DND-41 (cell line): ENCODE data around the gene BTBD18.
A peak's percentile ranks its signal among the peaks of the same experiment; 100 is the strongest.

Experiments used
- ATAC-seq: fragments of 200-7000 bp; cut with Tn5 transposase; 3 replicates; pipeline ENCODE4 v1.9.1; 2021; ENCODE audit warnings: low read depth; ENCODE audit not compliant: insufficient read depth
- DNase-seq: peaks from one replicate; pipeline ENCODE4 v3.0.0-alpha.2; 2020
- H2AFZ ChIP-seq: 2 replicates; pipeline ENCODE4 v1.6.0; 2012; ENCODE audit warnings: low read depth, low read length
- H3K27ac ChIP-seq: 2 replicates; pipeline ENCODE4 v1.5.1; 2012; ENCODE audit warnings: low read length, inconsistent platforms
- H3K27me3 ChIP-seq: fragments of 200-600 bp; sonication (generic); 2 replicates; pipeline ENCODE4 v1.6.0; 2012; ENCODE audit warnings: low read length, mild to moderate bottlenecking, inconsistent platforms; ENCODE audit not compliant: insufficient read depth, poor library complexity
- H3K36me3 ChIP-seq: 2 replicates; pipeline ENCODE4 v1.5.1; 2012; ENCODE audit warnings: low read length, inconsistent platforms; ENCODE audit not compliant: insufficient read depth
- H3K4me1 ChIP-seq: 2 replicates; pipeline ENCODE4 v1.5.1; 2012; ENCODE audit warnings: mild to moderate bottlenecking, low read length; ENCODE audit not compliant: insufficient read depth
- H3K4me2 ChIP-seq: 2 replicates; pipeline ENCODE4 v1.6.0; 2012; ENCODE audit warnings: mild to moderate bottlenecking, moderate library complexity, low read length, inconsistent platforms; ENCODE audit not compliant: insufficient read depth
- H3K4me3 ChIP-seq, 2 experiments: fragments of 200-600 bp in 1 of 2; shearing (Covaris generic) in 1 of 2; 2 replicates each; pipeline ENCODE4 v1.5.1; 2012 to 2016; ENCODE audit warnings: inconsistent platforms in 2 of 2, low read length in 2 of 2, mild to moderate bottlenecking in 2 of 2, low read depth in 1 of 2, moderate library complexity in 1 of 2
- H3K79me2 ChIP-seq: 2 replicates; pipeline ENCODE4 v1.6.0; 2012; ENCODE audit warnings: low read length, inconsistent platforms; ENCODE audit not compliant: insufficient read depth
- H3K9ac ChIP-seq: 2 replicates; pipeline ENCODE4 v1.6.0; 2012; ENCODE audit warnings: low read depth, mild to moderate bottlenecking, inconsistent platforms, low read length, moderate library complexity
- H3K9me3 ChIP-seq: 2 replicates; pipeline ENCODE4 v1.5.1; 2012; ENCODE audit warnings: low read length, moderate library complexity, mild to moderate bottlenecking, inconsistent platforms; ENCODE audit not compliant: insufficient read depth, severe bottlenecking
- H4K20me1 ChIP-seq: 2 replicates; pipeline ENCODE4 v1.6.0; 2012; ENCODE audit warnings: low read length; ENCODE audit not compliant: insufficient read depth
- CTCF ChIP-seq: IDR thresholded peaks from 2 replicates; pipeline ENCODE4 v1.5.1; 2012; ENCODE audit warnings: borderline replicate concordance, low read length, moderate library complexity, mild to moderate bottlenecking; ENCODE audit not compliant: poor library complexity, severe bottlenecking; ENCODE audit errors: extremely low read depth
- EZH2 ChIP-seq: IDR thresholded peaks from 3 replicates; pipeline ENCODE4 v1.6.1; 2012; ENCODE audit warnings: borderline replicate concordance, low read depth, mild to moderate bottlenecking, moderate library complexity, low read length, inconsistent platforms; ENCODE audit not compliant: severe bottlenecking

The BTBD18 gene

DNA sequence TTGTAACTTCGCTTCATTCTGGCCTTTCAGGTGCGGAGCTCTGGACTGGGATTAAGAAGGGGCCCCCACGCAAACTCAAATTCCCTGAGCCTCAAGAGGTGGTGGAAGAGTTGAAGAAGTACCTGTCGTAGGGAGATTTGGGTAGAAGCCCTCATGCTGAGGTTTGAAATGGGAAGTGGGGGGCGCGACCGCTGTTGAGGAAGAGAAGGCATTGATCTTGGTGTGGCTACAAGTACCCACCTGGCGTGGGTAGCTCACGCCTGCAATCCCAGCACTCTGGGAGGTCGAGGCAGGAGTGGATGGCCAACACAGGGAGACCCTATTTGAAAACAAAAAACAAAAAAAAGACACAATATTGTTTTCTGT, 9.5 kb downstream of the BTBD18 start:
- Histone ChIP-seq H3K27me3 (no peaks in the 10 kb centered on the region), H3K4me1 (peaks cover 27% of the 10 kb centered on the region), H4K20me1 (peaks cover 7% of the 10 kb centered on the region; the same call in 1 of the 2 replicates), H3K4me2 (peak overlapping the region; percentile 92), H2AFZ (peak overlapping the region; percentile 95), H3K36me3 (peaks cover 70% of the 10 kb centered on the region), H3K9me3 (no peaks in the 10 kb centered on the region), H3K27ac (peak overlapping the region; percentile 87), H3K4me3 (peak overlapping the region; percentile 68 to 76), H3K9ac (peak overlapping the region; percentile 91), H3K79me2 (peaks cover 33% of the 10 kb centered on the region)
- no peak for TF ChIP-seq EZH2
- no peak for TF ChIP-seq CTCF
- ATAC-seq (no peak), DNase-seq (no peak)

GRCh38 chr11:57741132-57742086, 10.2 kb downstream of the BTBD18 start, which contains the start of gene SELENOH:
Gene SELENOH, plus strand, starts transcription at chr11:57741491. Its CDS starts 105 bp downstream, at chr11:57741596.
- Histone ChIP-seq H3K4me2 (peak within 1 kb of the TSS; percentile 92), H4K20me1 (peaks cover 8% of the 10 kb centered on the region; the same call in 1 of the 2 replicates), H3K27me3 (no peaks in the 10 kb centered on the region), H3K36me3 (peaks cover 70% of the 10 kb centered on the region), H3K4me1 (peaks cover 27% of the 10 kb centered on the region), H3K9me3 (no peaks in the 10 kb centered on the region), H3K9ac (peak within 1 kb of the TSS; percentile 91), H3K79me2 (peaks cover 38% of the 10 kb centered on the region), H2AFZ (peak within 1 kb of the TSS; percentile 95), H3K27ac (peak within 1 kb of the TSS; percentile 87), H3K4me3 (peak within 1 kb of the TSS; percentile 68 to 76)
- DNase-seq (peak; percentile 99), ATAC-seq (peak; percentile 94)
- no peak for TF ChIP-seq CTCF
- TF ChIP-seq EZH2: no peak

DNA sequence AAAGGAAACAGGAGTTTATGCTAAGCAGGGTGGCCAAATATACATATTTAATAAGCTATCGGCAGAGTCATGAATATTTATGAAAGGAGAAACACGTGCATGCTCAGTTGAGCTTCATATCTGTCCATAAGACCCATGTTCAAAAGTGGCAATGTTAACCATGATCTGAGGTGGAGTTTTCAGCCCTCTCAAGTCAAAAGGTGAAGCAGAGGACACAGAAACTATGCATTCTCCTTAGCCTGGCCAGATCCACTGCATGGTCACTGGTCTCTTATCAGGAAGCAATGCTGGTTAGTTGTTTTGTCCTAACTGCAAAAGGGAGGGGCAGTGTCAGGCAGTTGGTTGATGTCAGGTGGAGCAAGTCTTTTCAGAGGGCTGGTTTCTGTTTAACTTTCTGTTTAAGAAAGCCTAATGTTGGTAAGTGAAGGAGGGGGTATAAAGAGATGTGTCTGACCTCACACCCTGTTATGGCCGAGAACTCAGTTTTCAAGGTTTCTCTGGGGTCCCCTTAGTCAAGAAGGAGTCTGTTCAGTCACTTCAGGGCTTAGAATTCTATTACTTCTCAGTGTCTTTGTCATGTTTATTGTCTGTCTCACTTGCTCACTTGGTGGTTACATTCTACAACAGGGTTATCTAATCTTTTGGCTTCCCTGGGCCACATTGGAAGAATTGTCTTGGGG, 15.9 kb downstream of the BTBD18 start:
- Histone ChIP-seq H3K4me2 (no peak overlapping the region), H2AFZ (no peak overlapping the region), H3K4me1 (peaks cover 14% of the 10 kb centered on the region), H3K79me2 (peaks cover 68% of the 10 kb centered on the region), H3K36me3 (peaks cover 40% of the 10 kb centered on the region), H3K9me3 (no peaks in the 10 kb centered on the region), H3K4me3 (no peak overlapping the region), H3K9ac (no peak overlapping the region), H3K27ac (no peak overlapping the region), H3K27me3 (no peaks in the 10 kb centered on the region), H4K20me1 (peaks cover 7% of the 10 kb centered on the region; the same call in 1 of the 2 replicates)
- no peak for ATAC-seq
- no peak for DNase-seq
- no peak for TF ChIP-seq EZH2
- no peak for TF ChIP-seq CTCF
